Measurements from ENCODE around the gene IL1B. TPM values are rescaled to one million over a fixed set of nuclear protein-coding genes. Genes with fewer than 3 reads are reported as not detected.

The IL1B gene
- total and polyA plus RNA-seq, 4 donors: 0.25 to 3.1 (median 0.76) TPM

DNA sequence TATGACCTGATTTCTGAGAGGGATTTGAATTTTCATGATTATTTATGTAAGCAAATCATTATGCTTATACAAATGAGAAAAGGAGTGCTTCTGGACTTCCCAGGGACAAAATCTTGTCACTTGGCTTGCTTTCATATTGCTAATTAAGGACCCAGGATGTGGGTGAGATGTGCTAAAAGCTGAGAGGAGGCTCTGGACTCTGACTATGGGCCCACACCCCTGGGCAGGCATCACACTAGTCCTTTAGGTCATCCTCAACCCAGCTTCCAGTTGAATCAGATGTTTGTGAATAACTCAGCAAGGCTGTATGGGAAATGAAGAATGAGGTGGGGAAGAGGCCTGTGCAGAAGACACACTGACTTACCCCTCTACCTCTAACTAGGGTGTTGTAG is 11.9 kb downstream of the IL1B start:
- DNase-seq (ENCODE audit: low spot score): no peak
- Histone ChIP-seq H3K27ac (ENCODE audit: low read depth in 1 of 2, low read length in 2 of 2) (peak overlapping the region; percentile 78 to 95), H3K27me3 (ENCODE audit: control insufficient read depth in 4 of 4, insufficient read depth in 4 of 4, low read length in 3 of 4) (no peaks in the 10 kb centered on the region), H3K4me1 (ENCODE audit: control insufficient read depth in 4 of 4, insufficient read depth in 4 of 4, low read length in 3 of 4) (peaks cover 4 to 26% (median 23%) of the 10 kb centered on the region in 4 donors), H3K9me3 (ENCODE audit: control insufficient read depth in 4 of 4, low read length in 3 of 4) (no peaks in the 10 kb centered on the region), H3K9ac (ENCODE audit: low read depth in 1 of 2, low read length in 2 of 2) (peak overlapping the region in 1 of 2 donors; percentile 1), H3K36me3 (ENCODE audit: control insufficient read depth in 4 of 4, insufficient read depth in 3 of 4, low read depth in 1 of 4, low read length in 3 of 4) (no peaks in the 10 kb centered on the region), H3K4me3 (ENCODE audit: low read depth in 1 of 3, low read length in 3 of 3) (peak overlapping the region in 1 of 3 donors; percentile 28)
- no peak for TF ChIP-seq NR2F2 (IDR thresholded peaks at IDR 0.05)
- no peak for TF ChIP-seq ZBTB33 (IDR thresholded peaks at IDR 0.05)
- TF ChIP-seq SP1 (IDR thresholded peaks at IDR 0.05): no peak
- no peak for TF ChIP-seq JUND (IDR thresholded peaks at IDR 0.05)
- no peak for TF ChIP-seq CTCF (IDR thresholded peaks at IDR 0.05; ENCODE audit: low read depth, low read length, missing input control)

GRCh38 chr2:112821682-112822081 is 14.9 kb downstream of the IL1B start:
- H3K27ac ChIP-seq (ENCODE audit: low read depth in 1 of 2, low read length in 2 of 2): peak overlapping the region; percentile 43 to 74
- 88% methylated on average over 4 of the region's 4 CpGs for WGBS
- no peak for DNase-seq (ENCODE audit: low spot score)
- no peaks in the 10 kb centered on the region for H3K27me3 ChIP-seq (ENCODE audit: control insufficient read depth in 4 of 4, insufficient read depth in 4 of 4, low read length in 3 of 4)
- H3K4me1 ChIP-seq (ENCODE audit: control insufficient read depth in 4 of 4, insufficient read depth in 4 of 4, low read length in 3 of 4): peaks cover 7 to 42% (median 36%) of the 10 kb centered on the region in 4 donors
- TF ChIP-seq HNF4G (IDR thresholded peaks at IDR 0.05): no peak
- no peak for TF ChIP-seq HNF4A (conservative IDR thresholded peaks at IDR 0.05)
- no peak for TF ChIP-seq NR2F2 (IDR thresholded peaks at IDR 0.05)
- TF ChIP-seq EGR1 (IDR thresholded peaks at IDR 0.05; ENCODE audit: low read depth in 2 of 2): no peak
- TF ChIP-seq ZBTB33 (IDR thresholded peaks at IDR 0.05): no peak
- no peak for TF ChIP-seq FOXA1 (IDR thresholded peaks at IDR 0.05)
- TF ChIP-seq SP1 (IDR thresholded peaks at IDR 0.05): no peak
- no peak for TF ChIP-seq TAF1 (conservative IDR thresholded peaks at IDR 0.05)
- TF ChIP-seq MAX (IDR thresholded peaks at IDR 0.05): no peak
- TF ChIP-seq FOXA2 (IDR thresholded peaks at IDR 0.05): no peak
- TF ChIP-seq, protein P1, sequence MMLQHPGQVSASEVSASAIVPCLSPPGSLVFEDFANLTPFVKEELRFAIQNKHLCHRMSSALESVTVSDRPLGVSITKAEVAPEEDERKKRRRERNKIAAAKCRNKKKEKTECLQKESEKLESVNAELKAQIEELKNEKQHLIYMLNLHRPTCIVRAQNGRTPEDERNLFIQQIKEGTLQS (IDR thresholded peaks at IDR 0.05): no peak
- no peak for TF ChIP-seq RAD21 (IDR thresholded peaks at IDR 0.05)
- TF ChIP-seq, protein P2, sequence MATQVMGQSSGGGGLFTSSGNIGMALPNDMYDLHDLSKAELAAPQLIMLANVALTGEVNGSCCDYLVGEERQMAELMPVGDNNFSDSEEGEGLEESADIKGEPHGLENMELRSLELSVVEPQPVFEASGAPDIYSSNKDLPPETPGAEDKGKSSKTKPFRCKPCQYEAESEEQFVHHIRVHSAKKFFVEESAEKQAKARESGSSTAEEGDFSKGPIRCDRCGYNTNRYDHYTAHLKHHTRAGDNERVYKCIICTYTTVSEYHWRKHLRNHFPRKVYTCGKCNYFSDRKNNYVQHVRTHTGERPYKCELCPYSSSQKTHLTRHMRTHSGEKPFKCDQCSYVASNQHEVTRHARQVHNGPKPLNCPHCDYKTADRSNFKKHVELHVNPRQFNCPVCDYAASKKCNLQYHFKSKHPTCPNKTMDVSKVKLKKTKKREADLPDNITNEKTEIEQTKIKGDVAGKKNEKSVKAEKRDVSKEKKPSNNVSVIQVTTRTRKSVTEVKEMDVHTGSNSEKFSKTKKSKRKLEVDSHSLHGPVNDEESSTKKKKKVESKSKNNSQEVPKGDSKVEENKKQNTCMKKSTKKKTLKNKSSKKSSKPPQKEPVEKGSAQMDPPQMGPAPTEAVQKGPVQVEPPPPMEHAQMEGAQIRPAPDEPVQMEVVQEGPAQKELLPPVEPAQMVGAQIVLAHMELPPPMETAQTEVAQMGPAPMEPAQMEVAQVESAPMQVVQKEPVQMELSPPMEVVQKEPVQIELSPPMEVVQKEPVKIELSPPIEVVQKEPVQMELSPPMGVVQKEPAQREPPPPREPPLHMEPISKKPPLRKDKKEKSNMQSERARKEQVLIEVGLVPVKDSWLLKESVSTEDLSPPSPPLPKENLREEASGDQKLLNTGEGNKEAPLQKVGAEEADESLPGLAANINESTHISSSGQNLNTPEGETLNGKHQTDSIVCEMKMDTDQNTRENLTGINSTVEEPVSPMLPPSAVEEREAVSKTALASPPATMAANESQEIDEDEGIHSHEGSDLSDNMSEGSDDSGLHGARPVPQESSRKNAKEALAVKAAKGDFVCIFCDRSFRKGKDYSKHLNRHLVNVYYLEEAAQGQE (IDR thresholded peaks at IDR 0.05): no peak
- no peak for TF ChIP-seq YY1 (IDR thresholded peaks at IDR 0.05)
- no peak for TF ChIP-seq GABPA (IDR thresholded peaks at IDR 0.05 in 1 of 2, conservative IDR thresholded peaks at IDR 0.05 in 1 of 2)
- TF ChIP-seq RXRA (IDR thresholded peaks at IDR 0.05): no peak
- H3K9ac ChIP-seq (ENCODE audit: low read depth in 1 of 2, low read length in 2 of 2): no peak overlapping the region
- no peaks in the 10 kb centered on the region for H3K9me3 ChIP-seq (ENCODE audit: control insufficient read depth in 4 of 4, low read length in 3 of 4)
- no peak overlapping the region for H3K4me3 ChIP-seq (ENCODE audit: low read depth in 1 of 3, low read length in 3 of 3)
- H3K36me3 ChIP-seq (ENCODE audit: control insufficient read depth in 4 of 4, insufficient read depth in 3 of 4, low read depth in 1 of 4, low read length in 3 of 4): no peaks in the 10 kb centered on the region
